SK-N-SH (cell line): ENCODE data around the gene C20orf204. TPM values are rescaled to one million over a fixed set of nuclear protein-coding genes. Genes with fewer than 3 reads are reported as not detected.
A peak's percentile ranks its signal among the peaks of the same experiment; 100 is the strongest.

ENCODE experiments used
- CTCF ChIA-PET: fragments of 300-600, 350-600 bp; formaldehyde crosslinking; extraction: SDS; loops from one replicate; lab custom pipeline; 2021; lab: Yijun Ruan, JAX
- POLR2A ChIA-PET: fragments of 350-600 bp; sonication (Branson Sonifier 250); formaldehyde crosslinking; extraction: SDS; loops from one replicate; lab custom pipeline; 2020; ENCODE audit warnings: antibody characterized with exemption, inconsistent platforms; lab: Yijun Ruan, JAX
- DNase-seq: peaks from one replicate; pipeline ENCODE4 v3.0.0; 2012
- H2AFZ ChIP-seq: fragments of 200-600 bp; sonication (generic); 2 replicates; pipeline ENCODE4 v1.8.1; 2016; ENCODE audit warnings: antibody characterized with exemption, mild to moderate bottlenecking, low read depth
- H3F3A ChIP-seq: fragments of 200-600 bp; sonication (generic); replicated peaks from 2 replicates; pipeline ENCODE3; 2016; ENCODE audit warnings: antibody characterized with exemption, mild to moderate bottlenecking; ENCODE audit not compliant: insufficient read depth
- H3K27ac ChIP-seq, 2 experiments: fragments of 200-500 bp in 1 of 2; fragments of 200-600 bp in 1 of 2; sonication (Bioruptor generic) in 1 of 2; sonication (generic), shearing (Covaris generic) in 1 of 2; 2 replicates each; pipeline versions ENCODE4 v1.5.1 to v1.6.1; 2014 to 2016; ENCODE audit warnings: low read depth in 2 of 2, inconsistent platforms in 1 of 2, low read length in 1 of 2, mild to moderate bottlenecking in 1 of 2, mixed read lengths in 1 of 2
- H3K27me3 ChIP-seq: fragments of 200-600 bp; sonication (generic), shearing (Covaris generic); 2 replicates; pipeline ENCODE4 v1.6.1; 2016; ENCODE audit warnings: mixed run types; ENCODE audit not compliant: insufficient read depth
- H3K36me3 ChIP-seq, 2 experiments: fragments of 200-500 bp in 1 of 2; fragments of 200-600 bp in 1 of 2; sonication (Bioruptor generic) in 1 of 2; sonication (generic) in 1 of 2; replicated peaks in 1 of 2; 2 replicates each; pipeline versions ENCODE3 to v1.5.1; 2014 to 2016; ENCODE audit warnings: low read length in 1 of 2, mild to moderate bottlenecking in 1 of 2; ENCODE audit not compliant: insufficient read depth in 2 of 2, control insufficient read depth in 1 of 2
- H3K4me1 ChIP-seq, 2 experiments: fragments of 200-500 bp in 1 of 2; fragments of 200-600 bp in 1 of 2; sonication (Bioruptor generic) in 1 of 2; sonication (generic), shearing (Covaris generic) in 1 of 2; 2 replicates each; pipeline versions ENCODE4 v1.5.1 to v1.6.1; 2014 to 2016; ENCODE audit warnings: low read depth in 1 of 2, low read length in 1 of 2, mixed run types in 1 of 2; ENCODE audit not compliant: insufficient read depth in 2 of 2, control insufficient read depth in 1 of 2
- H3K4me2 ChIP-seq: fragments of 200-600 bp; sonication (generic), shearing (Covaris generic); 2 replicates; pipeline ENCODE4 v1.6.1; 2017; ENCODE audit warnings: mixed run types
- H3K4me3 ChIP-seq, 2 experiments: fragments of 200-500 bp in 1 of 2; fragments of 200-600 bp in 1 of 2; sonication (Bioruptor generic) in 1 of 2; sonication (generic), shearing (Covaris generic) in 1 of 2; 2 replicates each; pipeline versions ENCODE4 v1.5.1 to v1.8.1; 2014 to 2016; ENCODE audit warnings: low read depth in 2 of 2, inconsistent platforms in 1 of 2, low read length in 1 of 2, mild to moderate bottlenecking in 1 of 2, mixed read lengths in 1 of 2, moderate library complexity in 1 of 2
- H3K79me2 ChIP-seq: fragments of 200-600 bp; sonication (generic); 2 replicates; pipeline ENCODE4 v1.8.1; 2017; ENCODE audit warnings: mild to moderate bottlenecking; ENCODE audit not compliant: insufficient read depth
- H3K9ac ChIP-seq: fragments of 200-600 bp; sonication (generic); 2 replicates; pipeline ENCODE4 v1.6.1; 2017; ENCODE audit warnings: mixed run types
- H3K9me2 ChIP-seq: fragments of 200-600 bp; sonication (generic); 2 replicates; pipeline ENCODE4 v1.6.1; 2017; ENCODE audit warnings: mixed run types
- H3K9me3 ChIP-seq: fragments of 200-600 bp; sonication (generic); 2 replicates; pipeline ENCODE4 v1.6.1; 2017; ENCODE audit warnings: mixed run types, mild to moderate bottlenecking, moderate library complexity
- H4K20me1 ChIP-seq: fragments of 200-600 bp; sonication (generic); 2 replicates; pipeline ENCODE4 v1.6.1; 2017; ENCODE audit warnings: mild to moderate bottlenecking, mixed run types; ENCODE audit not compliant: insufficient read depth
- CHD2 ChIP-seq: fragments of 150-350 bp; IDR thresholded peaks from 2 replicates; pipeline ENCODE4 v1.6.1; 2018; ENCODE audit warnings: low read length; ENCODE audit not compliant: partially characterized antibody
- ELF1 ChIP-seq: IDR thresholded peaks from 2 replicates; pipeline ENCODE4 v1.4.0; 2012
- EP300 ChIP-seq, 2 experiments: IDR thresholded peaks; 2 replicates each; pipeline versions ENCODE4 v1.4.0 to v1.6.1; 2012; ENCODE audit warnings: borderline replicate concordance in 1 of 2, low read depth in 1 of 2, low read length in 1 of 2
- FOXJ3 ChIP-seq: sonication (generic); formaldehyde crosslinking; IDR thresholded peaks from 2 replicates; pipeline ENCODE4 v1.5.1; 2020; ENCODE audit warnings: mild to moderate bottlenecking, missing genetic modification reagents
- GABPA ChIP-seq: IDR thresholded peaks from 2 replicates; pipeline ENCODE4 v1.4.0; 2012; ENCODE audit warnings: low read depth, mild to moderate bottlenecking
- GATA2 ChIP-seq: sonication (generic); formaldehyde crosslinking; IDR thresholded peaks from 2 replicates; pipeline ENCODE4 v1.5.0; 2020; ENCODE audit warnings: mild to moderate bottlenecking, missing genetic modification reagents
- MEF2A ChIP-seq: IDR thresholded peaks from 2 replicates; pipeline ENCODE4 v1.4.0; 2012; ENCODE audit warnings: low read depth, borderline replicate concordance
- MXI1 ChIP-seq: IDR thresholded peaks from 2 replicates; pipeline ENCODE4 v1.6.1; 2012; ENCODE audit warnings: mild to moderate bottlenecking, low read depth, low read length, improper control_type of control experiment
- NRF1 ChIP-seq: IDR thresholded peaks from 2 replicates; pipeline ENCODE4 v1.6.1; 2012; ENCODE audit warnings: low read depth, mild to moderate bottlenecking, low read length
- POLR2AphosphoS5 ChIP-seq: IDR thresholded peaks from 2 replicates; pipeline ENCODE4 v1.6.1; 2012; ENCODE audit warnings: low read depth, low read length
- RAD21 ChIP-seq: IDR thresholded peaks from 2 replicates; pipeline ENCODE4 v1.6.1; 2012; ENCODE audit warnings: mild to moderate bottlenecking, low read length
- RCOR1 ChIP-seq: fragments of 150-350 bp; IDR thresholded peaks from 2 replicates; pipeline ENCODE4 v1.6.1; 2017; ENCODE audit warnings: antibody characterized with exemption, low read length
- RFX5 ChIP-seq: IDR thresholded peaks from 2 replicates; pipeline ENCODE4 v1.6.1; 2012; ENCODE audit warnings: mild to moderate bottlenecking, improper control_type of control experiment, low read length
- RXRA ChIP-seq: IDR thresholded peaks from 2 replicates; pipeline ENCODE4 v1.4.0; 2012; ENCODE audit warnings: low read depth, mild to moderate bottlenecking, borderline replicate concordance
- SMC3 ChIP-seq: IDR thresholded peaks from 2 replicates; pipeline ENCODE4 v1.6.1; 2012; ENCODE audit warnings: low read depth, low read length, improper control_type of control experiment
- TCF12 ChIP-seq: IDR thresholded peaks from 2 replicates; pipeline ENCODE4 v1.4.0; 2012
- TEAD4 ChIP-seq: IDR thresholded peaks from 2 replicates; pipeline ENCODE4 v1.4.0; 2012; ENCODE audit warnings: mild to moderate bottlenecking, borderline replicate concordance; ENCODE audit not compliant: insufficient read depth
- YY1 ChIP-seq: IDR thresholded peaks from 2 replicates; pipeline ENCODE4 v1.4.0; 2012; ENCODE audit warnings: low read depth, mild to moderate bottlenecking
- WGBS: methylation state at CpG from one replicate; pipeline ENCODE4 v1.1.6; 2017; ENCODE audit warnings: low lambda C conversion rate; 5-methylcytosine and 5-hydroxymethylcytosine counted together
- polyA plus RNA-seq, 3 experiments: library from polyadenylated mRNA; depleted of rRNA; stranded (reverse); fragments of >200 nt; gene quantifications; 2 replicates each; pipeline ENCODE4 v1.2.3, GENCODE V29; 2012
- TF ChIP-seq, protein P1 (sequence below): IDR thresholded peaks from 2 replicates; pipeline ENCODE4 v1.4.0; 2012; ENCODE audit warnings: low read depth, borderline replicate concordance
- TF ChIP-seq, protein P2 (sequence below): IDR thresholded peaks from 2 replicates; pipeline ENCODE4 v1.6.1; 2012; ENCODE audit warnings: mild to moderate bottlenecking, low read depth, low read length, moderate library complexity
- TF ChIP-seq, protein P3 (sequence below): IDR thresholded peaks from 2 replicates; pipeline ENCODE4 v1.4.0; 2012; ENCODE audit warnings: low read depth, borderline replicate concordance

C20orf204 gene
- polyA plus RNA-seq, 1 of the 3 experiments (the other 2 are of a cell fraction) = 0.21 TPM

DNA sequence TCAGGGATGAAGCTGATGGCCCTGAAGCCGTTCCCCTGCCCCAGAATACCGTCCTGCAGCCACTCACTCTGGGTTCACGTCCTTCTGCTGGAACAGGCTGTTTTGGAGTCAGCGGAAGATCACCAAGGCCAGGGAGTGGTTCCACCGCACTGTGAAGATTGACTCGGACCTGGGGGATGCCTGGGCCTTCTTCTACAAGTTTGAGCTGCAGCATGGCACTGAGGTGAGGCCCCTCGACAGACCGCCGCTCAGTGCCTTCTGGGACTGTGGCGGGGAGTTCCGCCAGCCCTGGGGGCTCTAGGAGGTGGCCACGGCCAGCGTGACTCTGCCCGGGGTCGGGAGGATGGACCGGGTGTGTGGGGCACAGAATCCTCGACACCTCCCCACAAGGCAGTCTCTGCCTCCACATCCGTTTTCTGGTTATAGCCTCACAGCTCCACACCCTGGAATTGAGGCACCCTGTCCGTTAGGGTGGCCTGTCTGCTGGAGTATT lies 4.1 kb upstream of the C20orf204 start:
- peaks cover 5 to 61% of the 10 kb centered on the region in 2 experiments for H3K36me3 ChIP-seq
- no peak overlapping the region for H2AFZ ChIP-seq

DNA sequence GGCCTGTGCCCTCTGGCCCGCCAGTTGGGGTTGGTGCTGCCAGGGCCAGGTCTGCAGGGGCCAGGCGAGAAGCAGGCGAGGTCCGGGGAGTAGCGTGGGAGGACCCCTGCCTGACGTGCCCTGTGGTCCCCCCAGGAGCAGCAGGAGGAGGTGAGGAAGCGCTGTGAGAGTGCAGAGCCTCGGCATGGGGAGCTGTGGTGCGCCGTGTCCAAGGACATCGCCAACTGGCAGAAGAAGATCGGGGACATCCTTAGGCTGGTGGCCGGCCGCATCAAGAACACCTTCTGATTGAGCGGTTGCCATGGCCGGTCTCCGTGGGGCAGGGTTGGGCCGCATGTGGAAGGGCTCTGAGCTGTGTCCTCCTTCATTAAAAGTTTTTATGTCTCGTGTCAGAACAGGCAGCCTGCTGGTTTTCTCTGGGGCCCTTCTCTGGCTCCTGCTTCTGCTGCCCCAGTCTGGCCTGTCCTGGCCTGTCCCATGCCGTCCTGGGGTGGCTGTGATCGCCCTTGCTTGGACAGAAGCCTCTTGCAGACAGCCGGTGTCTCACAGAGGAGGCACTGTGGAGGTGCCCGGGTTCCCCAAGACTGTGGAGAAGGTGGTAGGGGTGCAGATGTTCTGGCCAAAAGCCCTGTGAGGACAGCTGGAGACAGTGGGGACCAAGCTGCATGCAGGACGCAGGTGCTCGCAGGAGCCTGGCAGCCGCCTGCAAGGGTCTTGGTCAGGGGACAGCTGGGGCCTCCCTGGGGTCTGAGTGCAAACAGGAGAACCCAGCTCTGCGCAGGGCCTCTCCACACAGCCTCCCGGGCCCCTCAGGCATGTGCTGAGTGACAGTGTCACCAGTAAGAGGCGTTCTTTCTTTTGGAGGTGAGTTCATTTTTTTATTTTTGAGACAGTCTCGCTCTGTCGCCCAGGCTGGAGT lies 3.0 kb upstream of the C20orf204 start:
- no peaks in the 10 kb centered on the region for H3K79me2 ChIP-seq
- H3K36me3 ChIP-seq = peaks cover 3 to 50% of the 10 kb centered on the region in 2 experiments
- WGBS = 89% methylated on average over 22 of the region's 31 CpGs
- H3F3A ChIP-seq = no peaks in the 10 kb centered on the region
- H3K9me2 ChIP-seq = no peaks in the 10 kb centered on the region
- no peak overlapping the region for H3K27ac ChIP-seq
- H3K4me1 ChIP-seq = peaks cover 0 to 2% of the 10 kb centered on the region in 2 experiments; a peak in 1 of 4 replicates
- CTCF ChIA-PET = interaction anchor here (1.1 kb wide), 1 partner anchor 52 kb away, joined by 3 read pairs; the partner anchor contains the start of gene PRPF6
- TF ChIP-seq TEAD4 = no peak
- TF ChIP-seq MEF2A = no peak
- no peak for TF ChIP-seq NRF1
- TF ChIP-seq POLR2AphosphoS5 = no peak
- TF ChIP-seq CHD2 = no peak
- TF ChIP-seq, protein P1, sequence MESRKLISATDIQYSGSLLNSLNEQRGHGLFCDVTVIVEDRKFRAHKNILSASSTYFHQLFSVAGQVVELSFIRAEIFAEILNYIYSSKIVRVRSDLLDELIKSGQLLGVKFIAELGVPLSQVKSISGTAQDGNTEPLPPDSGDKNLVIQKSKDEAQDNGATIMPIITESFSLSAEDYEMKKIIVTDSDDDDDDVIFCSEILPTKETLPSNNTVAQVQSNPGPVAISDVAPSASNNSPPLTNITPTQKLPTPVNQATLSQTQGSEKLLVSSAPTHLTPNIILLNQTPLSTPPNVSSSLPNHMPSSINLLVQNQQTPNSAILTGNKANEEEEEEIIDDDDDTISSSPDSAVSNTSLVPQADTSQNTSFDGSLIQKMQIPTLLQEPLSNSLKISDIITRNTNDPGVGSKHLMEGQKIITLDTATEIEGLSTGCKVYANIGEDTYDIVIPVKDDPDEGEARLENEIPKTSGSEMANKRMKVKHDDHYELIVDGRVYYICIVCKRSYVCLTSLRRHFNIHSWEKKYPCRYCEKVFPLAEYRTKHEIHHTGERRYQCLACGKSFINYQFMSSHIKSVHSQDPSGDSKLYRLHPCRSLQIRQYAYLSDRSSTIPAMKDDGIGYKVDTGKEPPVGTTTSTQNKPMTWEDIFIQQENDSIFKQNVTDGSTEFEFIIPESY = no peak
- TF ChIP-seq SMC3 = no peak
- TF ChIP-seq, protein P2, sequence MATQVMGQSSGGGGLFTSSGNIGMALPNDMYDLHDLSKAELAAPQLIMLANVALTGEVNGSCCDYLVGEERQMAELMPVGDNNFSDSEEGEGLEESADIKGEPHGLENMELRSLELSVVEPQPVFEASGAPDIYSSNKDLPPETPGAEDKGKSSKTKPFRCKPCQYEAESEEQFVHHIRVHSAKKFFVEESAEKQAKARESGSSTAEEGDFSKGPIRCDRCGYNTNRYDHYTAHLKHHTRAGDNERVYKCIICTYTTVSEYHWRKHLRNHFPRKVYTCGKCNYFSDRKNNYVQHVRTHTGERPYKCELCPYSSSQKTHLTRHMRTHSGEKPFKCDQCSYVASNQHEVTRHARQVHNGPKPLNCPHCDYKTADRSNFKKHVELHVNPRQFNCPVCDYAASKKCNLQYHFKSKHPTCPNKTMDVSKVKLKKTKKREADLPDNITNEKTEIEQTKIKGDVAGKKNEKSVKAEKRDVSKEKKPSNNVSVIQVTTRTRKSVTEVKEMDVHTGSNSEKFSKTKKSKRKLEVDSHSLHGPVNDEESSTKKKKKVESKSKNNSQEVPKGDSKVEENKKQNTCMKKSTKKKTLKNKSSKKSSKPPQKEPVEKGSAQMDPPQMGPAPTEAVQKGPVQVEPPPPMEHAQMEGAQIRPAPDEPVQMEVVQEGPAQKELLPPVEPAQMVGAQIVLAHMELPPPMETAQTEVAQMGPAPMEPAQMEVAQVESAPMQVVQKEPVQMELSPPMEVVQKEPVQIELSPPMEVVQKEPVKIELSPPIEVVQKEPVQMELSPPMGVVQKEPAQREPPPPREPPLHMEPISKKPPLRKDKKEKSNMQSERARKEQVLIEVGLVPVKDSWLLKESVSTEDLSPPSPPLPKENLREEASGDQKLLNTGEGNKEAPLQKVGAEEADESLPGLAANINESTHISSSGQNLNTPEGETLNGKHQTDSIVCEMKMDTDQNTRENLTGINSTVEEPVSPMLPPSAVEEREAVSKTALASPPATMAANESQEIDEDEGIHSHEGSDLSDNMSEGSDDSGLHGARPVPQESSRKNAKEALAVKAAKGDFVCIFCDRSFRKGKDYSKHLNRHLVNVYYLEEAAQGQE = no peak
- TF ChIP-seq TCF12 = no peak
- no peak for TF ChIP-seq RXRA
- no peak for TF ChIP-seq YY1
- no peak for TF ChIP-seq RFX5
- TF ChIP-seq EP300 (IDR thresholded peaks at IDR 0.05; ENCODE audit: borderline replicate concordance in 1 of 2, low read depth in 1 of 2, low read length in 1 of 2) = no peak
- TF ChIP-seq MXI1 = no peak
- TF ChIP-seq GATA2 (CRISPR knock-in tag) = no peak
- peak; percentile 24 for DNase-seq
- H3K4me2 ChIP-seq = no peak overlapping the region
- H3K9ac ChIP-seq = no peak overlapping the region
- H3K4me3 ChIP-seq = no peak overlapping the region
- H4K20me1 ChIP-seq = 0 out of 2 replicates have a peak, but pooled peaks cover 10% of the 10 kb centered on the region
- POLR2A ChIA-PET = no interaction called here
- H3K9me3 ChIP-seq = no peaks in the 10 kb centered on the region
- no peak overlapping the region for H2AFZ ChIP-seq
- no peaks in the 10 kb centered on the region for H3K27me3 ChIP-seq

More for the DNA sequence above, 4.1 kb upstream of the C20orf204 start:
- Histone ChIP-seq H3K4me1 (peaks cover 0 to 11% of the 10 kb centered on the region in 2 experiments; a peak in 1 of 4 replicates), H3K4me2 (no peak overlapping the region), H3K9me3 (no peaks in the 10 kb centered on the region)
- 94% methylated on average over 6 of the region's 19 CpGs for WGBS
- TF ChIP-seq RFX5 = no peak
- TF ChIP-seq RAD21 = no peak
- TF ChIP-seq CHD2 = no peak
- TF ChIP-seq, protein P3, sequence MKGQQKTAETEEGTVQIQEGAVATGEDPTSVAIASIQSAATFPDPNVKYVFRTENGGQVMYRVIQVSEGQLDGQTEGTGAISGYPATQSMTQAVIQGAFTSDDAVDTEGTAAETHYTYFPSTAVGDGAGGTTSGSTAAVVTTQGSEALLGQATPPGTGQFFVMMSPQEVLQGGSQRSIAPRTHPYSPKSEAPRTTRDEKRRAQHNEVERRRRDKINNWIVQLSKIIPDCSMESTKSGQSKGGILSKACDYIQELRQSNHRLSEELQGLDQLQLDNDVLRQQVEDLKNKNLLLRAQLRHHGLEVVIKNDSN = no peak
- no peak for TF ChIP-seq GABPA
- no peak for TF ChIP-seq RCOR1
- TF ChIP-seq ELF1 = no peak
- no peak for TF ChIP-seq FOXJ3
- no peak for TF ChIP-seq SMC3
- TF ChIP-seq, all 33 proteins: peak for 0
- Histone ChIP-seq H3K4me3 (no peak overlapping the region), H3F3A (no peaks in the 10 kb centered on the region), H3K9ac (no peak overlapping the region), H3K9me2 (no peaks in the 10 kb centered on the region), H3K79me2 (no peaks in the 10 kb centered on the region), H3K27ac (no peak overlapping the region), H3K27me3 (no peaks in the 10 kb centered on the region), H4K20me1 (0 out of 2 replicates have a peak, but pooled peaks cover 7% of the 10 kb centered on the region)
- ChIA-PET POLR2A (no interaction called here), CTCF (no interaction called here)
- peak; percentile 16 for DNase-seq
